Measurements from ENCODE around the gene ARMH2. TPM values are rescaled to one million over a fixed set of nuclear protein-coding genes. Genes with fewer than 3 reads are reported as not detected.
A peak's percentile ranks its signal among the peaks of the same experiment; 100 is the strongest.

The ARMH2 gene
- total RNA-seq, 1 donor, result not detected

- no peak for TF ChIP-seq CTCF (IDR thresholded peaks at IDR 0.05; ENCODE audit: insufficient read depth, low read length)
- H3K4me3 ChIP-seq (ENCODE audit: low read depth, low read length), result no peak overlapping the region
- peak; percentile 6 for DNase-seq (ENCODE audit: low read depth)
Observed at GRCh38 chr6:24831771-24832716, 33.3 kb upstream of the ARMH2 start.

GRCh38 chr6:24829657-24830056, 30.9 kb upstream of the ARMH2 start:
- H3K4me3 ChIP-seq (ENCODE audit: low read depth, low read length), result no peak overlapping the region
- TF ChIP-seq CTCF (IDR thresholded peaks at IDR 0.05; ENCODE audit: insufficient read depth, low read length), result no peak
- DNase-seq (ENCODE audit: low read depth), result no peak

- DNase-seq (ENCODE audit: low read depth), result no peak
- no peak for TF ChIP-seq CTCF (IDR thresholded peaks at IDR 0.05; ENCODE audit: insufficient read depth, low read length)
- no peak overlapping the region for H3K4me3 ChIP-seq (ENCODE audit: low read depth, low read length)
Observed at GRCh38 chr6:24827970-24828369, 29.3 kb upstream of the ARMH2 start.

- no peak overlapping the region for H3K4me3 ChIP-seq (ENCODE audit: low read depth, low read length)
- no peak for TF ChIP-seq CTCF (IDR thresholded peaks at IDR 0.05; ENCODE audit: insufficient read depth, low read length)
- no peak for DNase-seq (ENCODE audit: low read depth)
Observed at GRCh38 chr6:24827162-24827561, 28.4 kb upstream of the ARMH2 start.

- no peak overlapping the region for H3K4me3 ChIP-seq (ENCODE audit: low read depth, low read length)
- no peak for DNase-seq (ENCODE audit: low read depth)
- TF ChIP-seq CTCF (IDR thresholded peaks at IDR 0.05; ENCODE audit: insufficient read depth, low read length), result no peak
Observed at GRCh38 chr6:24825130-24825630, 26.5 kb upstream of the ARMH2 start.

- no peak overlapping the region for H3K4me3 ChIP-seq (ENCODE audit: low read depth, low read length)
- DNase-seq (ENCODE audit: low read depth), result no peak
- TF ChIP-seq CTCF (IDR thresholded peaks at IDR 0.05; ENCODE audit: insufficient read depth, low read length), result no peak
Observed at GRCh38 chr6:24824142-24824938, 25.6 kb upstream of the ARMH2 start.

Data from fibroblast of the aortic adventitia (primary cell).